ENCODE measurements around the gene ICAM1. TPM values are rescaled to one million over a fixed set of nuclear protein-coding genes. Genes with fewer than 3 reads are reported as not detected.

Gene ICAM1, protein sequence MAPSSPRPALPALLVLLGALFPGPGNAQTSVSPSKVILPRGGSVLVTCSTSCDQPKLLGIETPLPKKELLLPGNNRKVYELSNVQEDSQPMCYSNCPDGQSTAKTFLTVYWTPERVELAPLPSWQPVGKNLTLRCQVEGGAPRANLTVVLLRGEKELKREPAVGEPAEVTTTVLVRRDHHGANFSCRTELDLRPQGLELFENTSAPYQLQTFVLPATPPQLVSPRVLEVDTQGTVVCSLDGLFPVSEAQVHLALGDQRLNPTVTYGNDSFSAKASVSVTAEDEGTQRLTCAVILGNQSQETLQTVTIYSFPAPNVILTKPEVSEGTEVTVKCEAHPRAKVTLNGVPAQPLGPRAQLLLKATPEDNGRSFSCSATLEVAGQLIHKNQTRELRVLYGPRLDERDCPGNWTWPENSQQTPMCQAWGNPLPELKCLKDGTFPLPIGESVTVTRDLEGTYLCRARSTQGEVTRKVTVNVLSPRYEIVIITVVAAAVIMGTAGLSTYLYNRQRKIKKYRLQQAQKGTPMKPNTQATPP
- polyA plus RNA-seq (2013, experiment 1 of 4), result 1.9 TPM
- polyA plus RNA-seq (2013, experiment 2 of 4), result 1.8 TPM
- 1.3 TPM for polyA plus RNA-seq (2013, experiment 3 of 4)
- polyA plus RNA-seq (2013, experiment 4 of 4), result 2.1 TPM

DNA sequence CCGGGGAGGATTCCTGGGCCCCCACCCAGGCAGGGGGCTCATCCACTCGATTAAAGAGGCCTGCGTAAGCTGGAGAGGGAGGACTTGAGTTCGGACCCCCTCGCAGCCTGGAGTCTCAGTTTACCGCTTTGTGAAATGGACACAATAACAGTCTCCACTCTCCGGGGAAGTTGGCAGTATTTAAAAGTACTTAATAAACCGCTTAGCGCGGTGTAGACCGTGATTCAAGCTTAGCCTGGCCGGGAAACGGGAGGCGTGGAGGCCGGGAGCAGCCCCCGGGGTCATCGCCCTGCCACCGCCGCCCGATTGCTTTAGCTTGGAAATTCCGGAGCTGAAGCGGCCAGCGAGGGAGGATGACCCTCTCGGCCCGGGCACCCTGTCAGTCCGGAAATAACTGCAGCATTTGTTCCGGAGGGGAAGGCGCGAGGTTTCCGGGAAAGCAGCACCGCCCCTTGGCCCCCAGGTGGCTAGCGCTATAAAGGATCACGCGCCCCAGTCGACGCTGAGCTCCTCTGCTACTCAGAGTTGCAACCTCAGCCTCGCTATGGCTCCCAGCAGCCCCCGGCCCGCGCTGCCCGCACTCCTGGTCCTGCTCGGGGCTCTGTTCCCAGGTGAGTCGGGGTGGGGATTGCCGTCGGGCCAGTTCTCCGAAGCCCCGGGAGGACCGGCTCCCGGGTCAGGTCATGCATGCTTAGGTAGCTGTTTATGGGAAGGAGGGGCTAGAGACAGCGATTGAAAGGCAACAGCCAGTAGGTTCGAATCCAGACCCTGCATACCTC lies at the start of gene ICAM1:
TSS of gene ICAM1 (plus strand) at position 505 of the 779 bp plus-strand sequence. CDS start at position 545, 40 bp downstream.
- Histone ChIP-seq H3K4me3 (ENCODE audit: insufficient read depth, low read depth, low read length) (peak within 1 kb of the TSS; percentile 11), H3K4me1 (ENCODE audit: control insufficient read depth, insufficient read depth, low read length) (no peaks in the 10 kb centered on the region), H3K27ac (ENCODE audit: insufficient read depth, low read depth, low read length, poor library complexity, severe bottlenecking) (no peak within 1 kb of the TSS), H3K36me3 (ENCODE audit: control insufficient read depth, insufficient read depth, low read length) (no peaks in the 10 kb centered on the region), H3K9me3 (ENCODE audit: control insufficient read depth, low read length) (no peaks in the 10 kb centered on the region), H3K27me3 (ENCODE audit: control insufficient read depth, insufficient read depth, low read length, poor library complexity, severe bottlenecking) (peaks cover 38% of the 10 kb centered on the region)
- WGBS, 2 experiments, result 6% methylated on average over 51 of the region's 51 CpGs

DNA sequence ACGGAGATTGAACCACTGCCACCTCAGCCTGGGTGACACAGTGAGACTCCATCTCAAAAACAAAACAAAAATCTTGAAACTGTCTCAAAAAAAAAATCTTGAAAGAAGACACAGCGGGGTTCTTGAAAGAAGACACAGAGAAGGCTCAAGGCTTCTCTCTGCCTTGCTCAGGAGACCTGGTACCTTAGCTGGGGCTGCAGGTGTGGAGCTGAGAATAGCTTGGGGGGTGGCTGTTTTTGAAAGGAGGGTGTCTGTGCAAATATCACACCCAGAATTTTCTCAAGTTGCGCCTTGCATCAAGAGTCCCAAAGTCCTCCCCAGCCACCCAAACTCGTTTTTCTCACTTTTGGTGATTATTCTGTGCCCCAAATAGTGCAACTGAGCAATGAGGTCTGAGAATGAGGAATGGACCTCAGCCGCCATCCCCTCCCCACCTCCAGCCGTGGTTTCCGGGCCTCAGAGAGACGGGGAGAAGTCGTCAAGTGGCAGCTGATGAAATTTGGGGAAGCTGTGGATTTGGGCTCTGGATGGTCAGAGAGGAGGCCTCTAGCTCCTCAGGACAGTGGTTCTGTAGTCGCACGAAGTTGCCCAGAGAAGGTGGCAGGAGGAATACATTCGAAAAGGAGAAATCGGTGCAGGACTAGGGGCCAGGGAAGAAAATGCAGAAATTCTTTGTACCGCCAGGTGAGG lies 48.6 kb upstream of the ICAM1 start:
- no peaks in the 10 kb centered on the region for H3K27me3 ChIP-seq (ENCODE audit: control insufficient read depth, insufficient read depth, low read length, poor library complexity, severe bottlenecking)
- H3K4me3 ChIP-seq (ENCODE audit: insufficient read depth, low read depth, low read length), result no peak overlapping the region
- H3K4me1 ChIP-seq (ENCODE audit: control insufficient read depth, insufficient read depth, low read length), result peaks cover 6% of the 10 kb centered on the region
- no peak overlapping the region for H3K27ac ChIP-seq (ENCODE audit: insufficient read depth, low read depth, low read length, poor library complexity, severe bottlenecking)
- WGBS, 2 experiments, result 93 to 94% methylated on average over 14 of the region's 14 CpGs
- no peaks in the 10 kb centered on the region for H3K9me3 ChIP-seq (ENCODE audit: control insufficient read depth, low read length)
- no peaks in the 10 kb centered on the region for H3K36me3 ChIP-seq (ENCODE audit: control insufficient read depth, insufficient read depth, low read length)

DNA sequence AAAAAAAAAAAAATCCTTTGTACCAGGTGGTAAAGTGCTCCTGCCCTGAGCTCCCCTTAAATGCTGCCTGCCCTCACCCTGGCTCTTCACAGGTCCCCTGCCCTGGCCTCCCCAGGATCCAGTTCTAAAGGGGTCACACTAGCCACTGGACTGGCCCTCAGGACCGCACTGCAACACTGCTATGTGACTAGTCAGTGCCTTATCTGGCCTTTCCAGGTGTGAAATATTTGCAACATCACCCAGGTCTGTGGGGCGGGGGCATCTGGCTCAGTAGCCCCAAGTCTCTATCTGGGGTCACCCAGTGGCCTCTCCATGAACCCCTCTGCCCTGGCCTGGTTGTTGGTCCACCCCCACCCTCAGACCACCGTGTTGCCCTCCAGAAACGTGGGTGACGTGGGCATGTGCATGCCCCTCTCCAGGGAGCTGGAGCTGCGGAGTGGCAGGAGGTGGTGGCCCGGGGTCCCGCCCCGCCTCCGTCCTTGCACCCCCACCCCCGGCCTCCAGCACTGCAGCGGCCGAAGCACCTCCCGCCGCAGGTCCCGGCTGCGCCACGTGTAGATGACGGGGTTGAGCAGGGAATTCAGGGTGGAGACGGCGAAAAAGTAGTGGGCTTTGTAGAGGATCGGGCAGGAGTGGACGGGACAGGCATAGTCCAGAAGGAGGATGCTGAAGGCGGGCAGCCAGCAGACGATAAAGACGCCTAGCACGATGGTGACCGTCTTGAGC lies 47.3 kb upstream of the ICAM1 start:
- Histone ChIP-seq H3K27ac (ENCODE audit: insufficient read depth, low read depth, low read length, poor library complexity, severe bottlenecking) (no peak overlapping the region), H3K27me3 (ENCODE audit: control insufficient read depth, insufficient read depth, low read length, poor library complexity, severe bottlenecking) (no peaks in the 10 kb centered on the region), H3K4me3 (ENCODE audit: insufficient read depth, low read depth, low read length) (no peak overlapping the region), H3K9me3 (ENCODE audit: control insufficient read depth, low read length) (no peaks in the 10 kb centered on the region), H3K36me3 (ENCODE audit: control insufficient read depth, insufficient read depth, low read length) (no peaks in the 10 kb centered on the region), H3K4me1 (ENCODE audit: control insufficient read depth, insufficient read depth, low read length) (peaks cover 6% of the 10 kb centered on the region)
- 95 to 97% methylated on average over 28 of the region's 28 CpGs for WGBS, 2 experiments

DNA sequence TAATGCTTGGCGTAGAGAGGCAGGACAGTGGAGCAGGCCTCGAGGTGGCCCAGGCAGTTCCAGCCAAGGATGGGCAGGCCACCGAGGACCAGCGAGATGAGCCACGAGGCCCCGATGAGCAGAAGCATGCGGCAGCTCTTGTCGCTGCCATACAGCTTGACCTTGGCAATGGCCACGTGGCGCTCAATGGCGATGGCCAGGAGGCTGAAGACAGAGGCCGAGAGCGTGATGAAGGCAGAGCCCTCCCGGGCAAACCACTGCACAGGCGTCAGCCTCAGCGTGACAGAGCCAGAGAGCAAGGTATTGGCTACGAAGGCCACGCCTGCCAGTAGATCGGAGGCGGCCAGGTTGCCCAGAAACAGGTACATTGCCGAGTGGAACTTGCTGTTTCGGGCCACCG lies 46.6 kb upstream of the ICAM1 start:
- 96 to 97% methylated on average over 23 of the region's 23 CpGs for WGBS, 2 experiments
- Histone ChIP-seq H3K27ac (ENCODE audit: insufficient read depth, low read depth, low read length, poor library complexity, severe bottlenecking) (no peak overlapping the region), H3K36me3 (ENCODE audit: control insufficient read depth, insufficient read depth, low read length) (no peaks in the 10 kb centered on the region), H3K4me3 (ENCODE audit: insufficient read depth, low read depth, low read length) (no peak overlapping the region), H3K27me3 (ENCODE audit: control insufficient read depth, insufficient read depth, low read length, poor library complexity, severe bottlenecking) (no peaks in the 10 kb centered on the region), H3K9me3 (ENCODE audit: control insufficient read depth, low read length) (no peaks in the 10 kb centered on the region), H3K4me1 (ENCODE audit: control insufficient read depth, insufficient read depth, low read length) (peaks cover 6% of the 10 kb centered on the region)

DNA sequence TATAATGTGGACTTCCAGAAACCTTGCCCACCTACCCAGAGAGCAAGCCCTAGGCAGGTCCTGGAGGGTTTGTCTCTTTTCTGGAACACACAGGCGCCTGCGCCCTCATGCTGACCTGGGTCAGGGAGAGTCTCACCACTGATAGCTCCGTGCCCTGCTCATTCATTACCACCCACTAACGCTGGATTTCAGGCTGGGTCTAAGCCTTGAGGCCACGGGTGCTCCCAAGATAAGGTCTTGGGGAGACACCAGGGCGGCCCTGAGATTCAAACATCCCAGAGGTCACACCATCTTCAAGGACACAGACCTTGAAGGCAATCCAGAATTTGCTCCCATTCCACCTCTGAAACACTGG lies 44.9 kb upstream of the ICAM1 start:
- no peaks in the 10 kb centered on the region for H3K27me3 ChIP-seq (ENCODE audit: control insufficient read depth, insufficient read depth, low read length, poor library complexity, severe bottlenecking)
- 89 to 93% methylated on average over 6 of the region's 6 CpGs for WGBS, 2 experiments
- peaks cover 10% of the 10 kb centered on the region for H3K4me1 ChIP-seq (ENCODE audit: control insufficient read depth, insufficient read depth, low read length)
- peak overlapping the region; percentile 63 for H3K27ac ChIP-seq (ENCODE audit: insufficient read depth, low read depth, low read length, poor library complexity, severe bottlenecking)
- H3K4me3 ChIP-seq (ENCODE audit: insufficient read depth, low read depth, low read length), result no peak overlapping the region
- no peaks in the 10 kb centered on the region for H3K36me3 ChIP-seq (ENCODE audit: control insufficient read depth, insufficient read depth, low read length)
- H3K9me3 ChIP-seq (ENCODE audit: control insufficient read depth, low read length), result no peaks in the 10 kb centered on the region

DNA sequence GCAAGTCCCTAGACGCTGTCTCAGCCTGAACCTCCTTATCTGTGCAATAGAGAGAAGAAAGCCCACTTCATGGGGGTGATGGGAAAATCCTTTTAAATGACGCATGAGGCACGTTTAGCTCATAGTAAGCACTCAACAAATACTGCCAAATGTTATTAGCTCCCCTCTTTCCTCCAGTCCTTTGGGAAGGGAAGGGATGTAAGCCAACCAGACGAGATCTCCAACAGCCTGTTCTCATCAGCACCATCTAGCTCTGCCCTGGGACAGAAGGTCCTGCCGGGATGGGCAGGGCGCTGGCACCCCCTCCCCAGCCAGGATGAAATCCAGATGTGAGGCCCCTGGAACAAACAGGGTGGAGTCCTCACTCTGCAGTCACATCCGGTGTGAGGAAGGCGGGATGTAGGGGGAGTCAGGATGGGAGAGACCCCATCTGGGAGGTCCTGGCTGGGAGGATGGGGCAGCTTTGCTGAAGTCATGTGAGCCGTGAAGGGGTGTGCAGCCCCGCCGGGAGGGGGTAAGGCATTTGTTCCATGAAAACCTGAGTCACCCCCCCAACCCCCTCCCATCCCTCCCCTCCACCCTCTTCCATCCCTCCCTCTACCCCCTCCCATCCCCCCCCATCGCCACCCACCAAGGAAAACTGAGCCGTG lies 44.4 kb upstream of the ICAM1 start:
- Histone ChIP-seq H3K9me3 (ENCODE audit: control insufficient read depth, low read length) (no peaks in the 10 kb centered on the region), H3K27ac (ENCODE audit: insufficient read depth, low read depth, low read length, poor library complexity, severe bottlenecking) (peak overlapping the region; percentile 68), H3K36me3 (ENCODE audit: control insufficient read depth, insufficient read depth, low read length) (no peaks in the 10 kb centered on the region), H3K4me1 (ENCODE audit: control insufficient read depth, insufficient read depth, low read length) (peaks cover 10% of the 10 kb centered on the region), H3K4me3 (ENCODE audit: insufficient read depth, low read depth, low read length) (no peak overlapping the region), H3K27me3 (ENCODE audit: control insufficient read depth, insufficient read depth, low read length, poor library complexity, severe bottlenecking) (no peaks in the 10 kb centered on the region)
- 60 to 65% methylated on average over 11 to 12 of the region's 13 CpGs for whole genome bisulfite sequencing, 2 experiments

DNA sequence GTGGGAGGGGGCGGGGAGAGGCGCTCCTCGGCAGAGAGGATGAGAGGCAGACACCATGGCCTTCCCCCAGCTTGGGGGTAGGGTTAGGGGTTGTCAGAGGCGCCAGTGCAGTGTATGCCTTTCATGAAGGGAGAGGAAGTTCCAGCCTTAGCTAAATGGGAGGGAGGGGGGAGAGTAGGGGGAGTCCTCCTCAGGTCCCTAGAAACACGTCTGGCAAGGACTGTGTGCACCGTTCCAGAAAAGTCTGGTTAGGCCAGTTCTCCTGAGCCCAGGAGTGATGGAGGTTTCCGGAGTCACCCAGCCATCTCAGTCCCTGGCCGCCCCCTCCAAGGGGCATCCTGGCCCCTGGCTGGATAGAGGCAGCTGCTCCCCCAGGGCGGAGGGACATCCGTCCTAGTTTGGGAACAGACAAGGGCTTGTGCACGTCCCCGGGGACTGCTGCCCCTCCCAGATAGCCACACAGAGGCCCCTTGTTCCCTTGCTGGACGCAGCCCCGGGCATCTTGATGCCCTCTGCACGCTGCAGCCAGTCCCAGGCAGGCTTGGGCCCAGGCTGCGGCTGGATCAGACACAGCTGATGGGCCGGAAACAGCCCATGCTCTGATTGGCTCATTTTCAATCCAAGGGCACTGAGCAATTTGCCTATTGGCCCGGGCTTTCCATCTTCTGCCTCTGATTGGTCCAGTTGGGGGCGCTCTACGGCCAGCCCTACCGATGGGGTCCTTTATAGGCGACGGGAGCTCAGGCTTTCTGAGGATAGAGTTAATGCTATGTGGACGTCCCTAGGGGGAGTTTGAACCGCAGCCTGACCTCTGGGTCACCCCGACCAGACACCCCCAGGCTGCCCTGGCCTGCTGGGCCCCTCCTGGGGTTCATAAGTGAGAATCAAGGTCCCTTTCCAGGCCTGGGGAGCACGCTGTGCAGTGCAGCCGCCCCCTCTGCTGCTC lies 43.6 kb upstream of the ICAM1 start:
- no peak overlapping the region for H3K4me3 ChIP-seq (ENCODE audit: insufficient read depth, low read depth, low read length)
- no peaks in the 10 kb centered on the region for H3K9me3 ChIP-seq (ENCODE audit: control insufficient read depth, low read length)
- WGBS, 2 experiments, result 85% methylated on average over 28 of the region's 28 CpGs
- H3K27ac ChIP-seq (ENCODE audit: insufficient read depth, low read depth, low read length, poor library complexity, severe bottlenecking), result peak overlapping the region; percentile 68
- peaks cover 10% of the 10 kb centered on the region for H3K4me1 ChIP-seq (ENCODE audit: control insufficient read depth, insufficient read depth, low read length)
- no peaks in the 10 kb centered on the region for H3K36me3 ChIP-seq (ENCODE audit: control insufficient read depth, insufficient read depth, low read length)
- no peaks in the 10 kb centered on the region for H3K27me3 ChIP-seq (ENCODE audit: control insufficient read depth, insufficient read depth, low read length, poor library complexity, severe bottlenecking)

DNA sequence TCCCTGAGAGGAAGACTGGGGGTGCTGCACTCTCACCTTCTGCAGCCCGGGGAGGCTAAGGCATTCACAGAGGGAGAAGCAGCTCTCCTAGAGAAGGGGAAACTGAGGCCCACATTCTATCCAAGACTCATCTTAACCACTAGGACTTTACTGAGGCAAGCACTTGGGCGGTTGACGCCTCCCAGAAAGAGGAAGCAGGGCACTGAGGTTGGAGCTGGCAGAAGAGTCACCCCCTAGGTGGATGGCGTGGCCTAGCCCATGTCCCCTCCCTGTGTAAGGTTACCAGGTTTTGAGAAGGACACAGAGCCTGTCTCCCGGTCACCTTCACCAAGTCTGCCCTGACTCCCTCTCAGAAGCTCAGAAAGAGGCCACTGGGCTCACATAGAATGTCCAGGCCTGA lies 42.5 kb upstream of the ICAM1 start:
- no peak overlapping the region for H3K27ac ChIP-seq (ENCODE audit: insufficient read depth, low read depth, low read length, poor library complexity, severe bottlenecking)
- no peaks in the 10 kb centered on the region for H3K27me3 ChIP-seq (ENCODE audit: control insufficient read depth, insufficient read depth, low read length, poor library complexity, severe bottlenecking)
- no peaks in the 10 kb centered on the region for H3K36me3 ChIP-seq (ENCODE audit: control insufficient read depth, insufficient read depth, low read length)
- WGBS, 2 experiments, result 94 to 97% methylated on average over 5 of the region's 5 CpGs
- peaks cover 10% of the 10 kb centered on the region for H3K4me1 ChIP-seq (ENCODE audit: control insufficient read depth, insufficient read depth, low read length)
- H3K4me3 ChIP-seq (ENCODE audit: insufficient read depth, low read depth, low read length), result no peak overlapping the region
- H3K9me3 ChIP-seq (ENCODE audit: control insufficient read depth, low read length), result no peaks in the 10 kb centered on the region

All from ectodermal cell (in vitro differentiated cells).